GM18867 (cell line): ENCODE measurements around the gene ERC1.

Experiments used
- ATAC-seq: cut with Tn5 transposase; IDR thresholded peaks from one replicate; pipeline ENCODE4 v1.9.1; 2021; ENCODE audit warnings: mild to moderate bottlenecking, moderate library complexity; ENCODE audit not compliant: unreplicated experiment

Gene ERC1

GRCh38 chr12:1467710-1468109, 476.7 kb downstream of the ERC1 start:
- no peak for ATAC-seq

- ATAC-seq, result no peak
Observed at GRCh38 chr12:1469070-1469469, 478.0 kb downstream of the ERC1 start.

- ATAC-seq, result no peak
Observed at GRCh38 chr12:1470051-1470450, 479.0 kb downstream of the ERC1 start.

DNA sequence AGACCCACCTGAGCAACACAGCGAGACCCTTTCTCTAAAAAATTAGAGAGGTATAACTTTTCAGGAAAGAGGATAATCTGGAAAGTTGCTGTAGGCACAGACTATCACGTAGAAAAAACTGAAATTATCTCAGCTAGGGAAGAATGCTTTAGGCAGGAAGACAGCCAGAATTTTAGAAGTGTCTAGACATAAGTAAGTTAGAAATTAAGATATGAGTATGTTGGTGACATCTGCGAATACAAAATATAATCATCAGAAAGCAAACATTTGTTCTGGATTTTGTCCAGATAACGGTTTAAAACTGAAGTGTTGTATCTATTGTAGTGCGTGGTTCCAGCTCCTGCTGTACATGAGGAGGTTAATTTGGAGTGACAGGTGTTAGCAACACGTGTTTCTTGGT, 480.2 kb downstream of the ERC1 start:
- ATAC-seq, result no peak

GRCh38 chr12:1473418-1473817, 482.4 kb downstream of the ERC1 start:
- ATAC-seq, result no peak

DNA sequence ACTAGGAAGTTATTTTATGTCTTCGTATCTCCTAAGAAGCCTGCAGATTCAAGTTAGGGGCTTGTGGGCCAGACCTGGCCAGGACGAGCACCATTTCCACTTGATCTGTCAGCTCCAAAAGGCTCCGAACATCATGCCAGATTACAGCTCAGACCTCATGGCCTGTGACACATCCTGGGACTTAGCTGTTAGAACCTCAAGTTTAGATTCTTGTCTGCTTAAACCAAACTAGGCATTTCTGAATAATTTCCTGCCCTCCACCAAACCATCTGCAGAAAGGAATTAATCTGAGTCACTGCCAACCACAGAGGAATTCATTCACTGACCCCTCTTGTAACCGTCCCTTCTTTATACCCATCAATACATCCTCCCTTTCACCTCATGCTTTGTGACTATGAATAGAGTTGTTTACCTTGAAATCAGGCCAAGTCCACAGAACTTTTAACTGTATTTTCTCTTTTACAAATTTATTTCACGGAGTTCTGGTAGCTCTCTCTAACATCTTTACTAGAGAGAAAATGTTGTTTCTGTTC, 483.1 kb downstream of the ERC1 start:
- no peak for ATAC-seq

GRCh38 chr12:1474574-1475153, 483.6 kb downstream of the ERC1 start:
- no peak for ATAC-seq

DNA sequence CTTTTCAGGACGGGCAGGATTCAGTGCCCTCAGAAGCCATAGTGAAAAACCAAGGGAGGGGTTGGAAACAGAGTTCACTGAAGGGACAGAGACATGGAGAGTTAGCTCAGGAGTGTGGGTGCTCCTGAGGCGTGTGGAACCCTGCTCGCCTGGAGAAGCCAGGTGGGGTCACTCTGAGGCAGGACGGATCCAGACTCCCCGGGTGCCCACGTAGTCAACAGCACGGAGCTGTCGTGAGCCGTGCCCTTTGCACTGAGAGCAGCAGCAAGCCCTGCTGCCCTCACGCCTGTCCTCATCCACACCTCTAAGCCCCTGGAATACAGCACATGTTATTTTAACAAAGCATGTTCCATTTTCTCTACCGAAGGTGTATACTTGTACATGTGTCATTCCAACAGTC, 488.6 kb downstream of the ERC1 start:
- ATAC-seq, result no peak

- ATAC-seq, result no peak
Observed at GRCh38 chr12:1481326-1481725, 490.3 kb downstream of the ERC1 start.

- no peak for ATAC-seq
Observed at GRCh38 chr12:1481906-1482305, 490.9 kb downstream of the ERC1 start.

GRCh38 chr12:1488908-1489381, 497.9 kb downstream of the ERC1 start:
- no peak for ATAC-seq

GRCh38 chr12:1491983-1492697, 501.1 kb downstream of the ERC1 start:
- no peak for ATAC-seq

DNA sequence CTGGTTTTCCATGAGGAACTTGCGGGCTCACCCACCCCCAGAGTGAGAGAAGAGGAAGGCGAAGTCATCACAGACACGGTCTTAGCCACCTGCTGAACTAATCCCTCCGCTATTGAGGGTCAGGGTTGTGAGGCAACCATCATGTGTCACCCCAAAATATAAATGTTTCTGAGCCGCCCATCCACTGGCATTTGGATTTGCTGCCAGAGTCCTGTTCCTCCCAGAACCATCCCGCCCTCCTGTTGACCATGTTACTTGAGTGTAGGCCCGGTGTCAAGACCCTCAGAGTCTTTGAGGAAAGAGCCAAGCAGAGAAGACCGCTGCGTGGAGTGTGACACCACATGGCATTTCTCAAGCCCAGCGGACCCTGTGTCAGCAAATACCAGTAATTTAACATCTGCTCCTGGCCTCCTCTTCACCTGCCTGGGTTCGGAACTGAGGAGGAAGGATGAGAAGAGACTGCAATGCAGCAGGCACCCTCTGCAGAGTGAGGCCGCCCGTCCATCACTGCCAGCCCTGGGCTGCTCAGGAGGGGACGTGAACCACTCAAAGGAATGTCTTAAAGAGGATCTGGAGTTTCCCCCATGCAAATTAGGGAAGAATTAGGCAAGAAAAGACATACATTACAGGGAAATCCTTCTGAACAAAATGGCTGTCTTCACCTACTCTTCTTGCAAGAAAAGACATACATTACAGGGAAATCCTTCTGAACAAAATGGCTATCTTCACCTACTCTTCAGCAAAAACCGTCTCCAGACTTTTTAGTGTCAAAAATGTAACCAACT, 502.9 kb downstream of the ERC1 start:
- ATAC-seq, result no peak

DNA sequence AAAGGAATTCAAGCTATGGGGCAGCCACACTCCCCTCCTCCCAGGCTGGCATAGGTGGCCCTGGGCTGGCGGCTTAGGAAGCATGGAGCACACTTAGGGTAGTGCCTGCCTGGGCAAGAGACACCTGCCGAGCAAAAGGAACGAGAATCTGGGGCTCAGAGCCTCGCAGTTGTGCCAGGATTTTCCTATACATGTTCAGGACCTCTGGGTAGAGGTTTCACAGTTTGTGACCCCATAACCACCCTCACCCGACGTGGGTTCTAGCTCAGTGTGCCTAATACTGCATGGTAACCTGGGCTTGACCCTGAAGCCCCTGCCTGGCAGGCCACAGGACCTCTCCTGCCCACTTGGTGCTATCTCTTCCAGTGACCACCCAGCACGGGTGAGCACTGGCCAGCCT, 503.8 kb downstream of the ERC1 start:
- ATAC-seq, result no peak

- no peak for ATAC-seq
Observed at GRCh38 chr12:1496162-1496900, 505.3 kb downstream of the ERC1 start.

DNA sequence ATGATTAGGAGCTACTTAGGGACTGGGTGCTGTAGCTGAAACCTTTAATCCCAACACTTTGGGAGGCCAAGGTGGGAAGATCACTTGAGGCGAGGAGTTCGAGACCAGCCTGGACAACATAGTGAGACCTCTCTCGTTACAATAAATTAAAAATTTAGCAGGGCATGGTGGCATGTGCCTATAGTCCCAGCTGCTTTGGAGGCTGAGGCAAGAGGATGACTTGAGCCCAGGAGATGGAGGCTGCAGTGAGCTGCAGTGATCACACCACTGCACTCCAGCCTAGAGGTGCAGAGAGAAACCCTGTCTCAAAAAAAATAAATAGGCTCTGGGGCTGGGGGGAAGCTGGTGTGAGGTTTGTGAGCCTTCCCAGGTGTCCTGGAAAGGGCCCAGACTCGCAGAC, 506.1 kb downstream of the ERC1 start:
- no peak for ATAC-seq

DNA sequence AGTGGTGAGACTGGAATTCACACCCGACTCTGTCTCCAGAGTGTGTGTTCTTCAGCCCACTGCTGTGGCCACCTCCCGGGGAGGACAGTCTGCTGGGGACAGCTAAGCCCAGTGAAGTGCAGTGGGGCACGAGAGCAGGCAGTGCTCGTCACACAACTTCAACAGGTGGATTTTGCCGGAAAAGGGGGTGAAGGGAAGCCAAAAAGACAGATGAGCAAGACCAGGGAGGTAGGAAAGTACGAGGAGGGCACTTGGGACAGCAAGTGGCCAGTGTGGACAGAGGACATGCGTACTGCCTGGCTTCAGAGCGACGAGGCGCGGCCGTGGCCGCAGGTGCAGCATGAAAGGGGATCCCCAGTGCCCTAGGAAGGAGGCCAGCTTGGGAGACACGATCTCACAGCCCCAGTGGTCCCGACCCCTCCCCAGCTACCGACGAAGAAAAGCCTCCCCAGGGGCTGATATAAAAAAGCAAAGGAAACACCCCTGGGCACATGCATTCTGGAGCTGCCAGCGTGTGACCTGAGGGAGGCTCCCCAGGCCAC, 507.2 kb downstream of the ERC1 start:
- no peak for ATAC-seq

GRCh38 chr12:1499351-1499750, 508.3 kb downstream of the ERC1 start:
- ATAC-seq, result no peak

- ATAC-seq, result no peak
Observed at GRCh38 chr12:1500095-1500801, 509.2 kb downstream of the ERC1 start.

- no peak for ATAC-seq
Observed at GRCh38 chr12:1501001-1501400, 510.0 kb downstream of the ERC1 start.
